HEK293T (cell line): ENCODE measurements around the gene GSTP1.

ENCODE experiments used
- BHLHE40 ChIP-seq: fragments of 450-650 bp; IDR thresholded peaks from 2 replicates; pipeline ENCODE4 v1.6.1; 2016; ENCODE audit warnings: mild to moderate bottlenecking, moderate library complexity, borderline replicate concordance
- ELF4 ChIP-seq: fragments of 450-650 bp; IDR thresholded peaks from 2 replicates; pipeline ENCODE4 v1.6.1; 2017; ENCODE audit warnings: antibody characterized with exemption
- HDGF ChIP-seq: fragments of 450-650 bp; IDR thresholded peaks from 2 replicates; pipeline ENCODE4 v1.6.1; 2017; ENCODE audit warnings: antibody characterized with exemption, borderline replicate concordance
- SP1 ChIP-seq: fragments of 450-650 bp; IDR thresholded peaks from 2 replicates; pipeline ENCODE4 v1.6.1; 2017

DNA sequence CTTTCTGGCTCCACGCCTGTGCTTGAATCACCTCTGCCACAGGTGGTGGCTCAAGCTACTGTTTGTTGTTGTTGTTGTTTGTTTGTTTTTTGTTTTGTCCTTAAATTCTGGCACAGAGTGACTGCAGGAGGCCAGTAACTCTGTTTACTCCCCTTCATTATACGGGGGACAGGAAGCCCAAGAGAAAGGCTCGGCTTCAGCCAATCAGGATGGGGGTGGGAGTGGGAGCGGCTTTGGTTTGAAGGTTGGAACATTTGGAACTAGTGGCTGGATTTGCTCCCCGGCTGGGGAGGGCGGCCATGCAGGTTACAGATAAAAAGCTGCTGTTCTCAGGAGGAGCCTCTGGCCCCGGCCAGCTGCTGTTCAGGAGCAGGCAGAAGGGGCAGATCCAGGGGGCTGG lies 40.6 kb upstream of the GSTP1 start:
- TF ChIP-seq ELF4 (no peak), HDGF (no peak), SP1 (no peak), BHLHE40 (no peak)
